ENCODE results near the gene HRH3. TPM values are rescaled to one million over a fixed set of nuclear protein-coding genes. Genes with fewer than 3 reads are reported as not detected.

The HRH3 gene
- total and polyA plus RNA-seq, 2 donors (not counting 1 experiment from before 2014, with no cell fraction given): not detected

DNA sequence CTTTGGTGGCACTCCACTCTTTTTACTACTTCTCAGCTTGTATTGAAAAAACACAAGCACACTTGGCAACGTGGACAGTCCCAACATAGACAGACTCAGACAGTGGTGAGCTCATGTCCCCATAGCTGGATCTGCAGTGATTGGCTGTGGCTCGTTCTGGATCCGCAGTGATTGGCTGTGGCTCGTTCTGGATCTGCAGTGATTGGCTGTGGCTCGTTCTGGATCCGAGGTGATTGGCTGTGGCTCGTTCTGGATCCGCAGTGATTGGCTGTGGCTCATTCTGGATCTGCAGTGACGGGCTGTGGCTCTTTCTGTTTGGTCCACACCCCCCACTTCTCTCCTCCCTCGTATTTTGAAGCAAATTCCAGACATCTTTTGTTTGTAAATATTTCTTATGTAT, 46.3 kb upstream of the HRH3 start:
- intact Hi-C loops (cut with micrococcal nuclease): no loop called here
- ATAC-seq (ENCODE audit: low read depth) (no peak), DNase-seq (no peak)
- no peaks in the 10 kb centered on the region for H3K27me3 Mint-ChIP-seq
- Histone ChIP-seq H3K79me2 (ENCODE audit: control insufficient read depth, insufficient read depth, low read length) (peaks cover 31% of the 10 kb centered on the region), H3K4me2 (replicated peaks; ENCODE audit: low read depth, low read length, poor library complexity, severe bottlenecking) (no peak overlapping the region), H3K9me3 (ENCODE audit: control extremely low read depth in 1 of 3, control insufficient read depth in 2 of 3, insufficient read depth in 1 of 3, low read length in 2 of 3) (peaks cover 0 to 6% (median 0%) of the 10 kb centered on the region in 3 donors), H3K9ac (ENCODE audit: low read length) (no peak overlapping the region), H3K4me3 (ENCODE audit: control extremely low read depth in 1 of 5, extremely low read depth in 1 of 5, insufficient read depth in 1 of 5, low read depth in 2 of 5, low read length in 4 of 5) (no peak overlapping the region), H3K27me3 (replicated peaks in 1 of 4; ENCODE audit: control extremely low read depth in 1 of 4, control insufficient read depth in 3 of 4, insufficient read depth in 4 of 4, low read length in 3 of 4) (no peaks in the 10 kb centered on the region), H3K4me1 (ENCODE audit: control insufficient read depth in 2 of 2, insufficient read depth in 2 of 2, low read length in 2 of 2) (no peaks in the 10 kb centered on the region), H3K27ac (ENCODE audit: low read length in 2 of 2) (no peak overlapping the region), H2AFZ (ENCODE audit: insufficient read depth, low read depth, low read length, poor library complexity, severe bottlenecking) (no peak overlapping the region), H4K20me1 (ENCODE audit: control insufficient read depth, insufficient read depth, low read length, poor library complexity, severe bottlenecking) (peaks cover 36% of the 10 kb centered on the region), H3K36me3 (replicated peaks in 1 of 2; ENCODE audit: control extremely low read depth in 1 of 2, control insufficient read depth in 1 of 2, extremely low read depth in 1 of 2, insufficient read depth in 2 of 2, low read length in 1 of 2) (peaks cover 0 to 72% of the 10 kb centered on the region in 2 experiments)
- H3K27ac Mint-ChIP-seq: no peak overlapping the region
- no peaks in the 10 kb centered on the region for H3K9me3 Mint-ChIP-seq (ENCODE audit: insufficient read depth)
- no peak for TF ChIP-seq CTCF (IDR thresholded peaks at IDR 0.05)
- no peak for TF ChIP-seq EZH2 (IDR thresholded peaks at IDR 0.05; ENCODE audit: borderline replicate concordance, insufficient read depth, low read depth, low read length, poor library complexity, severe bottlenecking)
- H3K4me3 Mint-ChIP-seq: no peak overlapping the region
- H3K4me1 Mint-ChIP-seq: no peaks in the 10 kb centered on the region
- WGBS (ENCODE audit: insufficient coverage): 100% methylated on average over 6 of the region's 10 CpGs
- POLR2A ChIA-PET: no interaction called here
- CTCF ChIA-PET: no interaction called here

- ATAC-seq (ENCODE audit: low read depth) (no peak), DNase-seq (no peak)
- no peak for TF ChIP-seq EZH2 (IDR thresholded peaks at IDR 0.05; ENCODE audit: borderline replicate concordance, insufficient read depth, low read depth, low read length, poor library complexity, severe bottlenecking)
- TF ChIP-seq CTCF (IDR thresholded peaks at IDR 0.05): no peak
- intact Hi-C loops (cut with micrococcal nuclease): no loop called here
- Mint-ChIP-seq H3K9me3 (ENCODE audit: insufficient read depth) (no peaks in the 10 kb centered on the region), H3K4me3 (no peak overlapping the region), H3K27ac (no peak overlapping the region), H3K4me1 (no peaks in the 10 kb centered on the region), H3K27me3 (no peaks in the 10 kb centered on the region)
- H2AFZ ChIP-seq (ENCODE audit: insufficient read depth, low read depth, low read length, poor library complexity, severe bottlenecking): no peak overlapping the region
- no peaks in the 10 kb centered on the region for H3K4me1 ChIP-seq (ENCODE audit: control insufficient read depth in 2 of 2, insufficient read depth in 2 of 2, low read length in 2 of 2)
- peaks cover 31% of the 10 kb centered on the region for H4K20me1 ChIP-seq (ENCODE audit: control insufficient read depth, insufficient read depth, low read length, poor library complexity, severe bottlenecking)
- peaks cover 0 to 6% (median 0%) of the 10 kb centered on the region in 3 donors for H3K9me3 ChIP-seq (ENCODE audit: control extremely low read depth in 1 of 3, control insufficient read depth in 2 of 3, insufficient read depth in 1 of 3, low read length in 2 of 3)
- ChIA-PET CTCF (no interaction called here), POLR2A (no interaction called here)
- no peak overlapping the region for H3K4me3 ChIP-seq (ENCODE audit: control extremely low read depth in 1 of 5, extremely low read depth in 1 of 5, insufficient read depth in 1 of 5, low read depth in 2 of 5, low read length in 4 of 5)
- no CpG with 5 or more reads among the region's 1 CpG for WGBS (ENCODE audit: insufficient coverage)
- peaks cover 0 to 72% of the 10 kb centered on the region in 2 experiments for H3K36me3 ChIP-seq (replicated peaks in 1 of 2; ENCODE audit: control extremely low read depth in 1 of 2, control insufficient read depth in 1 of 2, extremely low read depth in 1 of 2, insufficient read depth in 2 of 2, low read length in 1 of 2)
- peaks cover 36% of the 10 kb centered on the region for H3K79me2 ChIP-seq (ENCODE audit: control insufficient read depth, insufficient read depth, low read length)
- H3K27ac ChIP-seq (ENCODE audit: low read length in 2 of 2): no peak overlapping the region
- H3K27me3 ChIP-seq (replicated peaks in 1 of 4; ENCODE audit: control extremely low read depth in 1 of 4, control insufficient read depth in 3 of 4, insufficient read depth in 4 of 4, low read length in 3 of 4): no peaks in the 10 kb centered on the region
- no peak overlapping the region for H3K9ac ChIP-seq (ENCODE audit: low read length)
- no peak overlapping the region for H3K4me2 ChIP-seq (replicated peaks; ENCODE audit: low read depth, low read length, poor library complexity, severe bottlenecking)
Measured at GRCh38 chr20:62265365-62265764, 45.3 kb upstream of the HRH3 start.

Measured in B cell (primary cell).